GM23338 (cell line): ENCODE measurements around the gene ZNF493. TPM values are rescaled to one million over a fixed set of nuclear protein-coding genes. Genes with fewer than 3 reads are reported as not detected.

Source experiments
- ATAC-seq: fragments of 200-7000 bp; cut with Tn5 transposase; 3 replicates; pipeline ENCODE4 v1.9.1; 2020
- DNase-seq: peaks from one replicate; pipeline ENCODE4 v3.0.0-alpha.2; 2015; ENCODE audit warnings: low spot score
- H2AFZ ChIP-seq: fragments of 200-600 bp; sonication (generic); 2 replicates; pipeline ENCODE4 v1.8.0; 2016; ENCODE audit warnings: antibody characterized with exemption, mild to moderate bottlenecking, moderate library complexity
- H3F3A ChIP-seq: fragments of 200-600 bp; sonication (generic); replicated peaks from 2 replicates; pipeline ENCODE4 v1.8.0; 2017; ENCODE audit warnings: antibody characterized with exemption, mixed run types, low read depth
- H3K27ac ChIP-seq: fragments of 200-600 bp; sonication (generic); 2 replicates; pipeline ENCODE4 v1.6.1; 2016; ENCODE audit warnings: low read depth
- H3K27me3 ChIP-seq: fragments of 200-600 bp; sonication (generic); 2 replicates; pipeline ENCODE4 v1.8.0; 2016; ENCODE audit warnings: mild to moderate bottlenecking, mixed run types, moderate library complexity; ENCODE audit not compliant: insufficient read depth
- H3K36me3 ChIP-seq: fragments of 200-600 bp; sonication (generic); 2 replicates; pipeline ENCODE4 v1.8.0; 2016; ENCODE audit warnings: mild to moderate bottlenecking; ENCODE audit not compliant: insufficient read depth
- H3K4me1 ChIP-seq: fragments of 200-600 bp; sonication (generic); 2 replicates; pipeline ENCODE4 v1.8.0; 2016; ENCODE audit warnings: mild to moderate bottlenecking, moderate library complexity; ENCODE audit not compliant: insufficient read depth
- H3K4me2 ChIP-seq: fragments of 200-600 bp; sonication (generic); 2 replicates; pipeline ENCODE4 v1.7.1; 2017; ENCODE audit warnings: mixed run types
- H3K4me3 ChIP-seq: fragments of 200-600 bp; sonication (generic); 2 replicates; pipeline ENCODE4 v1.6.1; 2016; ENCODE audit warnings: mixed run types
- H3K79me2 ChIP-seq: fragments of 200-600 bp; sonication (generic); replicated peaks from 2 replicates; pipeline ENCODE4 v1.8.0; 2017; ENCODE audit warnings: mild to moderate bottlenecking; ENCODE audit not compliant: insufficient read depth
- H3K9me2 ChIP-seq: fragments of 200-600 bp; sonication (generic); 2 replicates; pipeline ENCODE4 v1.8.0; 2017; ENCODE audit not compliant: insufficient read depth
- H4K20me1 ChIP-seq: fragments of 200-600 bp; sonication (generic); replicated peaks from 2 replicates; pipeline ENCODE4 v1.8.0; 2017; ENCODE audit warnings: mild to moderate bottlenecking; ENCODE audit not compliant: insufficient read depth
- H3K27ac Mint-ChIP-seq: 2 replicates; pipeline ENCODE4 v1.8.0; 2020; ENCODE audit warnings: inconsistent platforms, mild to moderate bottlenecking, moderate library complexity, mixed read lengths
- H3K27me3 Mint-ChIP-seq: 3 replicates; pipeline ENCODE4 v1.8.0; 2022; ENCODE audit warnings: low read depth, mild to moderate bottlenecking, moderate library complexity, mixed read lengths, inconsistent platforms; ENCODE audit not compliant: insufficient read depth, poor library complexity
- H3K36me3 Mint-ChIP-seq: 3 replicates; pipeline ENCODE4 v1.8.0; 2021; ENCODE audit warnings: low read depth, mild to moderate bottlenecking, inconsistent platforms, moderate library complexity, mixed read lengths
- H3K4me1 Mint-ChIP-seq: 3 replicates; pipeline ENCODE4 v1.8.0; 2020; ENCODE audit warnings: mild to moderate bottlenecking, inconsistent platforms, mixed read lengths
- H3K4me3 Mint-ChIP-seq: 3 replicates; pipeline ENCODE4 v1.8.0; 2021; ENCODE audit warnings: moderate library complexity, mild to moderate bottlenecking, inconsistent platforms, mixed read lengths
- H3K9me3 Mint-ChIP-seq: 3 replicates; pipeline ENCODE4 v1.8.0; 2020; ENCODE audit warnings: moderate library complexity, mild to moderate bottlenecking, inconsistent platforms, mixed read lengths
- CREB1 ChIP-seq: fragments of 250-450 bp; sonication (Bioruptor Pico); IDR thresholded peaks from 2 replicates; pipeline ENCODE4 v1.5.0; 2020; ENCODE audit warnings: low read depth, mild to moderate bottlenecking, moderate library complexity
- CTCF ChIP-seq, 2 experiments: fragments of 200-600 bp in 1 of 2; sonication (generic) in 1 of 2; conservative IDR thresholded peaks; 2 replicates each; pipeline versions ENCODE4 v1.5.1 to v1.6.1; 2016 to 2017; ENCODE audit warnings: antibody characterized with exemption in 2 of 2, low read depth in 2 of 2, mild to moderate bottlenecking in 2 of 2, moderate library complexity in 1 of 2
- EZH2 ChIP-seq: fragments of 200-600 bp; sonication (generic); IDR thresholded peaks from one replicate; pipeline ENCODE4 v1.8.0; 2017; ENCODE audit warnings: antibody characterized with exemption, mild to moderate bottlenecking, low read depth; ENCODE audit not compliant: unreplicated experiment
- POLR2AphosphoS5 ChIP-seq: IDR thresholded peaks from 2 replicates; pipeline ENCODE4 v1.6.1; 2016; ENCODE audit warnings: antibody characterized with exemption, low read depth
- STAT1 ChIP-seq: IDR thresholded peaks from one replicate; pipeline ENCODE4 v1.6.1; 2016; ENCODE audit warnings: antibody characterized with exemption; ENCODE audit not compliant: unreplicated experiment
- long read RNA-seq: library from polyadenylated mRNA; unstranded; transcript quantifications from one replicate; pipeline ENCODE4 v2.0.0, GENCODE V29; 2020; ENCODE audit not compliant: unreplicated experiment
- polyA plus RNA-seq: library from polyadenylated mRNA; unstranded; fragments of >200 nt; fragmentation: Nextera tagmentation; extraction: Ambion mirVana; gene quantifications from 2 replicates; pipeline ENCODE4 v1.2.1, GENCODE V29; 2016
- total RNA-seq: library from RNA; depleted of rRNA; stranded (reverse); fragments of >200 nt; shearing (Covaris generic); gene quantifications from 2 replicates; pipeline ENCODE4 v1.2.3, GENCODE V29; 2014; rRNA removed
- TF ChIP-seq, protein P1 (sequence below): IDR thresholded peaks from 2 replicates; pipeline ENCODE4 v1.6.1; 2016; ENCODE audit warnings: antibody characterized with exemption

Gene ZNF493
- total RNA-seq: 60.7 and 63.4 TPM in 2 replicates
- 22.0 and 28.7 TPM in 2 replicates for polyA plus RNA-seq
- long read RNA-seq, partial matches to known transcripts: 0 of 3 reads
- long read RNA-seq, other reads (novel, unspliced or antisense): 0 of 3 reads

GRCh38 chr19:21396893-21397572 is at the start of gene ZNF493:
ZNF493 (plus strand) TSS chr19:21397133; CDS start chr19:21397238, 105 bp downstream.
- H3K27me3 Mint-ChIP-seq: peaks cover 1% of the 10 kb centered on the region
- H3K4me3 Mint-ChIP-seq: peak within 1 kb of the TSS; percentile 99
- H3K79me2 ChIP-seq: peaks cover 48% of the 10 kb centered on the region
- TF ChIP-seq POLR2AphosphoS5 (peak; percentile 93), EZH2 (no peak), CTCF (conservative IDR thresholded peaks at IDR 0.05; ENCODE audit: low read depth in 2 of 2) (no peak)
- TF ChIP-seq, protein P1, sequence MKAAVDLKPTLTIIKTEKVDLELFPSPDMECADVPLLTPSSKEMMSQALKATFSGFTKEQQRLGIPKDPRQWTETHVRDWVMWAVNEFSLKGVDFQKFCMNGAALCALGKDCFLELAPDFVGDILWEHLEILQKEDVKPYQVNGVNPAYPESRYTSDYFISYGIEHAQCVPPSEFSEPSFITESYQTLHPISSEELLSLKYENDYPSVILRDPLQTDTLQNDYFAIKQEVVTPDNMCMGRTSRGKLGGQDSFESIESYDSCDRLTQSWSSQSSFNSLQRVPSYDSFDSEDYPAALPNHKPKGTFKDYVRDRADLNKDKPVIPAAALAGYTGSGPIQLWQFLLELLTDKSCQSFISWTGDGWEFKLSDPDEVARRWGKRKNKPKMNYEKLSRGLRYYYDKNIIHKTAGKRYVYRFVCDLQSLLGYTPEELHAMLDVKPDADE: peak; percentile 52; the same call in 1 of the 2 replicates
- peak within 1 kb of the TSS; percentile 53; the same call in 1 of the 2 replicates for H2AFZ ChIP-seq
- peak; percentile 99 for DNase-seq
- H3K27ac Mint-ChIP-seq: peak within 1 kb of the TSS; percentile 95
- H3K27me3 ChIP-seq: no peaks in the 10 kb centered on the region
- H3K4me1 ChIP-seq: peaks cover 6% of the 10 kb centered on the region
- H3K36me3 Mint-ChIP-seq: peaks cover 41% of the 10 kb centered on the region
- H3F3A ChIP-seq: no peaks in the 10 kb centered on the region
- H3K4me1 Mint-ChIP-seq: no peaks in the 10 kb centered on the region
- H3K36me3 ChIP-seq: peaks cover 19% of the 10 kb centered on the region
- H4K20me1 ChIP-seq: peaks cover 4% of the 10 kb centered on the region; the same call in 1 of the 2 replicates
- peak within 1 kb of the TSS; percentile 95 for H3K4me3 ChIP-seq
- H3K9me3 Mint-ChIP-seq: peaks cover 17% of the 10 kb centered on the region
- peak; percentile 99 for ATAC-seq
- H3K9me2 ChIP-seq: no peaks in the 10 kb centered on the region
- H3K27ac ChIP-seq: peak within 1 kb of the TSS; percentile 68; the same call in 1 of the 2 replicates
- peak within 1 kb of the TSS; percentile 90 for H3K4me2 ChIP-seq

GRCh38 chr19:21352830-21353229 is 44.1 kb upstream of the ZNF493 start:
- Histone ChIP-seq H3K9me2 (no peaks in the 10 kb centered on the region), H3K27me3 (no peaks in the 10 kb centered on the region), H3K4me3 (no peak overlapping the region), H4K20me1 (no peaks in the 10 kb centered on the region), H2AFZ (no peak overlapping the region), H3K4me2 (no peak overlapping the region), H3K79me2 (no peaks in the 10 kb centered on the region), H3K4me1 (no peaks in the 10 kb centered on the region), H3K36me3 (no peaks in the 10 kb centered on the region; the same call in 1 of the 2 replicates), H3K27ac (no peak overlapping the region), H3F3A (no peaks in the 10 kb centered on the region)
- H3K4me1 Mint-ChIP-seq: no peaks in the 10 kb centered on the region
- no peak for DNase-seq
- no peak overlapping the region for H3K4me3 Mint-ChIP-seq
- H3K36me3 Mint-ChIP-seq: peaks cover 7% of the 10 kb centered on the region; the same call in 2 of the 3 replicates
- H3K27ac Mint-ChIP-seq: no peak overlapping the region
- ATAC-seq: no peak
- no peaks in the 10 kb centered on the region for H3K27me3 Mint-ChIP-seq
- H3K9me3 Mint-ChIP-seq: peaks cover 16% of the 10 kb centered on the region
- TF ChIP-seq STAT1 (no peak), CREB1 (CRISPR knock-in tag) (no peak), CTCF (conservative IDR thresholded peaks at IDR 0.05; ENCODE audit: low read depth in 2 of 2) (no peak), EZH2 (no peak)
- TF ChIP-seq, protein P1: no peak
